Epithelial cell of esophagus (primary cell): ENCODE results near the gene RSRP1.
A peak's percentile ranks its signal among the peaks of the same experiment; 100 is the strongest.
"Not testable (repeated sequence)": the region's sequence is repeated elsewhere in the genome, so short reads cannot be mapped to it uniquely, and the experiment has no call there.

Source experiments
- DNase-seq: peaks from one replicate; pipeline ENCODE4 v3.0.0; 2010; ENCODE audit warnings: low read depth
- H3K4me3 ChIP-seq: 2 replicates; pipeline ENCODE4 v1.5.1; 2011; ENCODE audit warnings: mild to moderate bottlenecking, low read length, control low read depth
- CTCF ChIP-seq: IDR thresholded peaks from 2 replicates; pipeline ENCODE4 v1.5.1; 2011; ENCODE audit warnings: low read depth, mild to moderate bottlenecking, low read length, control low read depth, inconsistent platforms; ENCODE audit not compliant: insufficient read depth; ENCODE audit errors: missing control alignments

RSRP1 gene

GRCh38 chr1:25267288-25268142, 20.3 kb upstream of the RSRP1 start:
- peak overlapping the region; percentile 57 for H3K4me3 ChIP-seq
- DNase-seq = peak; percentile 83

GRCh38 chr1:25266554-25267287, 19.5 kb upstream of the RSRP1 start:
- DNase-seq = not testable (repeated sequence)
- peak overlapping the region; percentile 52 for H3K4me3 ChIP-seq

GRCh38 chr1:25260336-25260735, 13.1 kb upstream of the RSRP1 start:
- DNase-seq, H3K4me3 ChIP-seq: not testable (repeated sequence)

- not testable (repeated sequence) for H3K4me3 ChIP-seq
- peak; percentile 19 for TF ChIP-seq CTCF
- peak; percentile 58 for DNase-seq
These were observed 12.6 kb upstream of the RSRP1 start for GRCh38 chr1:25259813-25260212.

GRCh38 chr1:25257196-25257595, 9.9 kb upstream of the RSRP1 start:
- no peak for TF ChIP-seq CTCF
- no peak overlapping the region for H3K4me3 ChIP-seq
- peak; percentile 14 for DNase-seq

- no peak overlapping the region for H3K4me3 ChIP-seq
- no peak for TF ChIP-seq CTCF
- DNase-seq = no peak
These were observed 9.3 kb upstream of the RSRP1 start for GRCh38 chr1:25256578-25256965.

- TF ChIP-seq CTCF = no peak
- DNase-seq = no peak
- no peak overlapping the region for H3K4me3 ChIP-seq
These were observed 8.7 kb upstream of the RSRP1 start for GRCh38 chr1:25255706-25256577.

- peak; percentile 37 for DNase-seq
- H3K4me3 ChIP-seq = no peak overlapping the region
- TF ChIP-seq CTCF = no peak
These were observed 6.7 kb upstream of the RSRP1 start for GRCh38 chr1:25253911-25254310.
